ENCODE data around the gene TRAPPC8.
A peak's percentile ranks its signal among the peaks of the same experiment; 100 is the strongest.

DNA sequence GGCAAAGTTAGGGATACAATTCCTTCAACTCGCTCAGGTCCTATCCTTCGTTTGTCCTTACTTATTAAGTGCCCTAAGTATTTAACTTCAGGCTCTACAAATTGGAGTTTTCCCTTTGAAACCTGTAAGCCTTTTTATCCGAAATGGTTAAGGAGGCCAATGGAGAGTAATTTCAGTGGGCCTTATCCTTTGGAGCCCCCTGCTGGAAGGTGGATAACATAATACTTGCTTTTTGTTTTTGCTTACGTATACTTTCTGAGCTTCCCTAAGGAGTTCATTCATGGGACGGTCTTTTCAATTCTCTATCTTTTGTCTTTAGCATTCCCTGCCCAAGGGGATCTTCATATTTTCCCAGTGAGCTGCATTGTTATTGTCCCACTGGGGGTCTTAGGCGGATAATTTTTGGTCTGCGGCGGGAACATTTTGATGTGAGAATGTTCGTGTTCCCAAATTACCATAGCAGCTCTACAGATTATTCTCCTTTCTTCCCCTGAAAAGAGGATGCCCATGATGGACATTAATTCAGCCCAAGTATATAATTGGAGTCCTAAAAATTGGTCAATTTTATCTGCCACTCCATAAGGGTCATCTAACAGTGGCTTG lies 34.4 kb upstream of the TRAPPC8 start:
- TF ChIP-seq, protein P1, sequence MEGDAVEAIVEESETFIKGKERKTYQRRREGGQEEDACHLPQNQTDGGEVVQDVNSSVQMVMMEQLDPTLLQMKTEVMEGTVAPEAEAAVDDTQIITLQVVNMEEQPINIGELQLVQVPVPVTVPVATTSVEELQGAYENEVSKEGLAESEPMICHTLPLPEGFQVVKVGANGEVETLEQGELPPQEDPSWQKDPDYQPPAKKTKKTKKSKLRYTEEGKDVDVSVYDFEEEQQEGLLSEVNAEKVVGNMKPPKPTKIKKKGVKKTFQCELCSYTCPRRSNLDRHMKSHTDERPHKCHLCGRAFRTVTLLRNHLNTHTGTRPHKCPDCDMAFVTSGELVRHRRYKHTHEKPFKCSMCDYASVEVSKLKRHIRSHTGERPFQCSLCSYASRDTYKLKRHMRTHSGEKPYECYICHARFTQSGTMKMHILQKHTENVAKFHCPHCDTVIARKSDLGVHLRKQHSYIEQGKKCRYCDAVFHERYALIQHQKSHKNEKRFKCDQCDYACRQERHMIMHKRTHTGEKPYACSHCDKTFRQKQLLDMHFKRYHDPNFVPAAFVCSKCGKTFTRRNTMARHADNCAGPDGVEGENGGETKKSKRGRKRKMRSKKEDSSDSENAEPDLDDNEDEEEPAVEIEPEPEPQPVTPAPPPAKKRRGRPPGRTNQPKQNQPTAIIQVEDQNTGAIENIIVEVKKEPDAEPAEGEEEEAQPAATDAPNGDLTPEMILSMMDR (IDR thresholded peaks at IDR 0.05), result peak; percentile 53 to 66 (median 56)
- TF ChIP-seq EP300 (IDR thresholded peaks at IDR 0.05), result no peak
- TF ChIP-seq POLR2AphosphoS5 (IDR thresholded peaks at IDR 0.05), result no peak
- no peak for TF ChIP-seq POLR2A (IDR thresholded peaks at IDR 0.05; ENCODE audit: low read depth)

All from esophagus muscularis mucosa (tissue), 4 donors.